Measurements from ENCODE around the gene CLDN4. TPM values are rescaled to one million over a fixed set of nuclear protein-coding genes. Genes with fewer than 3 reads are reported as not detected.

Gene CLDN4
- total RNA-seq, 1 experiment from 2014 or later, result 32.0 TPM

DNA sequence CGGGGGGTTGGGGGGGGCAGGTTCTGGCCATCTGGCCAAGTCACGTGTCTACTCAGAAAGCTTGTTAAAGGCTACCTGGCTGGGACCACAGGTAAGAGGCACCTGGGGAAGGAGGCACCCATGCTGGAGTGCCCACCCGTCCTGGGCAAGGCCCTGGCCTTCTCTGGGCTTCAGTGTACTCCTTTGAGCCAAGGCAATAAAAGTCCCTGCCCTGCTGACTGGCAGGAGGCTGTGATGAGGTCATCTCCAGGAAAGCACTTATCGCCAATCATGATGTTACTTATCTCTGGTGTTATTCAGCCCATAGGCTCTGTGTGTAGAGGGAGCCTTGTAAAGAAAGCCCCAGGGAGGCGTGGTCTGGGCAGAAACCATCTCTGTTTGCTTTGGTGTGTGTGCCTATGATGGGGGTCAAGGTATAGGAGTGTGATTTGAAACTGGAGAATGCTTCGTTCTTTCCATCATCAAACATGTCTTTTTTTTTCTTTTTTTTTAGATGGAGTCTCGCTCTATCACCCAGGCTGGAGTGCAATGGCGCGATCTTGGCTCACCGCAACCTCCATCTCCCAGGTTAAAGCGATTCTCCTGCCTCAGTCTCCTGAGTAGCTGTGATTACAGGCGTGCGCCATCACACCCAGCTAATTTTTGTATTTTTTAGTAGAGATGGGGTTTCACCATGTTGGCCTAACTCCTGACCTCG is 2.5 kb upstream of the CLDN4 start (continued):
- TF ChIP-seq, protein P1, sequence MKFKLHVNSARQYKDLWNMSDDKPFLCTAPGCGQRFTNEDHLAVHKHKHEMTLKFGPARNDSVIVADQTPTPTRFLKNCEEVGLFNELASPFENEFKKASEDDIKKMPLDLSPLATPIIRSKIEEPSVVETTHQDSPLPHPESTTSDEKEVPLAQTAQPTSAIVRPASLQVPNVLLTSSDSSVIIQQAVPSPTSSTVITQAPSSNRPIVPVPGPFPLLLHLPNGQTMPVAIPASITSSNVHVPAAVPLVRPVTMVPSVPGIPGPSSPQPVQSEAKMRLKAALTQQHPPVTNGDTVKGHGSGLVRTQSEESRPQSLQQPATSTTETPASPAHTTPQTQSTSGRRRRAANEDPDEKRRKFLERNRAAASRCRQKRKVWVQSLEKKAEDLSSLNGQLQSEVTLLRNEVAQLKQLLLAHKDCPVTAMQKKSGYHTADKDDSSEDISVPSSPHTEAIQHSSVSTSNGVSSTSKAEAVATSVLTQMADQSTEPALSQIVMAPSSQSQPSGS (CRISPR knock-in tag; IDR thresholded peaks at IDR 0.05; ENCODE audit: borderline replicate concordance, low read depth), result no peak
- no peak for TF ChIP-seq ZBTB21 (CRISPR knock-in tag; IDR thresholded peaks at IDR 0.05; ENCODE audit: borderline replicate concordance)
- TF ChIP-seq EMX1 (CRISPR knock-in tag; IDR thresholded peaks at IDR 0.05), result no peak
- TF ChIP-seq ETV6 (CRISPR knock-in tag; IDR thresholded peaks at IDR 0.05), result no peak
- no peak for TF ChIP-seq NFE2L1 (CRISPR knock-in tag; IDR thresholded peaks at IDR 0.05)
- TF ChIP-seq ZSCAN18 (CRISPR knock-in tag; IDR thresholded peaks at IDR 0.05), result no peak
- no peak for TF ChIP-seq ZNF425 (CRISPR knock-in tag; conservative IDR thresholded peaks at IDR 0.05)
- TF ChIP-seq SMAD3 (CRISPR knock-in tag; IDR thresholded peaks at IDR 0.05; ENCODE audit: borderline replicate concordance), result no peak
- TF ChIP-seq, protein P2, sequence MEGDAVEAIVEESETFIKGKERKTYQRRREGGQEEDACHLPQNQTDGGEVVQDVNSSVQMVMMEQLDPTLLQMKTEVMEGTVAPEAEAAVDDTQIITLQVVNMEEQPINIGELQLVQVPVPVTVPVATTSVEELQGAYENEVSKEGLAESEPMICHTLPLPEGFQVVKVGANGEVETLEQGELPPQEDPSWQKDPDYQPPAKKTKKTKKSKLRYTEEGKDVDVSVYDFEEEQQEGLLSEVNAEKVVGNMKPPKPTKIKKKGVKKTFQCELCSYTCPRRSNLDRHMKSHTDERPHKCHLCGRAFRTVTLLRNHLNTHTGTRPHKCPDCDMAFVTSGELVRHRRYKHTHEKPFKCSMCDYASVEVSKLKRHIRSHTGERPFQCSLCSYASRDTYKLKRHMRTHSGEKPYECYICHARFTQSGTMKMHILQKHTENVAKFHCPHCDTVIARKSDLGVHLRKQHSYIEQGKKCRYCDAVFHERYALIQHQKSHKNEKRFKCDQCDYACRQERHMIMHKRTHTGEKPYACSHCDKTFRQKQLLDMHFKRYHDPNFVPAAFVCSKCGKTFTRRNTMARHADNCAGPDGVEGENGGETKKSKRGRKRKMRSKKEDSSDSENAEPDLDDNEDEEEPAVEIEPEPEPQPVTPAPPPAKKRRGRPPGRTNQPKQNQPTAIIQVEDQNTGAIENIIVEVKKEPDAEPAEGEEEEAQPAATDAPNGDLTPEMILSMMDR (IDR thresholded peaks at IDR 0.05), result no peak
- no peak for TF ChIP-seq MXD4 (CRISPR knock-in tag; IDR thresholded peaks at IDR 0.05; ENCODE audit: borderline replicate concordance)
- no peak for TF ChIP-seq FOXP1 (CRISPR knock-in tag; IDR thresholded peaks at IDR 0.05; ENCODE audit: borderline replicate concordance)

DNA sequence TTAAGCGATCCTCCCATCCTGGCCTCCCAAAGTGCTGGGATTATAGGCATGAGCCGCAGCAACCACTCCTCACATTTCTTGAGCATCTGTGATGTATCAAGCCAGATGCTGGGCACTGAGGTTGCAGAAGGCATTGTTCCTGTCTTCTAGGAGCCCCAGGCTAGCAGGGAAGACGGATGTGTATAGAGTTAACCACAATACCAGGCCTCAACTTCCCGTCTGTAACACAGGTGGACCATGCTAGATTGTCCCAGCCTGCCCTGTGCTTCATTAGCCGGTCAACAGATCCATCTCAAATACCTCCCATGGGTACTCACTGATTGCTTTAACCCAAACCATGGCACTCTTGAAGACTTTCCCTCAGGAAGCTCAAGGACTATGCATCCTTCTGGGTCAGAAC is 1.8 kb upstream of the CLDN4 start:
- Mint-ChIP-seq H3K4me3 (peak overlapping the region; percentile 24), H3K36me3 (peaks cover 5% of the 10 kb centered on the region), H3K27ac (peak overlapping the region; percentile 95), H3K27me3 (ENCODE audit: low read depth) (peaks cover 2% of the 10 kb centered on the region), H3K9me3 (no peaks in the 10 kb centered on the region), H3K4me1 (peaks cover 75% of the 10 kb centered on the region)
- no peak for ATAC-seq
- no peak for DNase-seq (ENCODE audit: low spot score)
- ChIA-PET CTCF (interaction anchor here (0.7 to 7.9 kb wide), 6 partner anchors 12 to 216 kb away, joined by 3 to 68 read pairs (median 4); partner anchors contain the start of genes ABHD11, METTL27 and MLXIPL), POLR2A (interaction anchor here (0.8 to 5.7 kb wide), 4 partner anchors 12 to 88 kb away, joined by 3 to 91 read pairs (median 9); partner anchors contain the start of genes ABHD11 and METTL27)
- TF ChIP-seq NFE2L1 (CRISPR knock-in tag; IDR thresholded peaks at IDR 0.05) (no peak), ZNF121 (CRISPR knock-in tag; IDR thresholded peaks at IDR 0.05) (peak; percentile 90), GABPB1 (CRISPR knock-in tag; IDR thresholded peaks at IDR 0.05) (no peak), ZSCAN18 (CRISPR knock-in tag; IDR thresholded peaks at IDR 0.05) (no peak), HMGXB4 (CRISPR knock-in tag; IDR thresholded peaks at IDR 0.05) (no peak), NR1H2 (CRISPR knock-in tag; IDR thresholded peaks at IDR 0.05) (no peak)
- TF ChIP-seq, protein P3, sequence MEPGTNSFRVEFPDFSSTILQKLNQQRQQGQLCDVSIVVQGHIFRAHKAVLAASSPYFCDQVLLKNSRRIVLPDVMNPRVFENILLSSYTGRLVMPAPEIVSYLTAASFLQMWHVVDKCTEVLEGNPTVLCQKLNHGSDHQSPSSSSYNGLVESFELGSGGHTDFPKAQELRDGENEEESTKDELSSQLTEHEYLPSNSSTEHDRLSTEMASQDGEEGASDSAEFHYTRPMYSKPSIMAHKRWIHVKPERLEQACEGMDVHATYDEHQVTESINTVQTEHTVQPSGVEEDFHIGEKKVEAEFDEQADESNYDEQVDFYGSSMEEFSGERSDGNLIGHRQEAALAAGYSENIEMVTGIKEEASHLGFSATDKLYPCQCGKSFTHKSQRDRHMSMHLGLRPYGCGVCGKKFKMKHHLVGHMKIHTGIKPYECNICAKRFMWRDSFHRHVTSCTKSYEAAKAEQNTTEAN (CRISPR knock-in tag; IDR thresholded peaks at IDR 0.05), result no peak
- TF ChIP-seq, protein P4, sequence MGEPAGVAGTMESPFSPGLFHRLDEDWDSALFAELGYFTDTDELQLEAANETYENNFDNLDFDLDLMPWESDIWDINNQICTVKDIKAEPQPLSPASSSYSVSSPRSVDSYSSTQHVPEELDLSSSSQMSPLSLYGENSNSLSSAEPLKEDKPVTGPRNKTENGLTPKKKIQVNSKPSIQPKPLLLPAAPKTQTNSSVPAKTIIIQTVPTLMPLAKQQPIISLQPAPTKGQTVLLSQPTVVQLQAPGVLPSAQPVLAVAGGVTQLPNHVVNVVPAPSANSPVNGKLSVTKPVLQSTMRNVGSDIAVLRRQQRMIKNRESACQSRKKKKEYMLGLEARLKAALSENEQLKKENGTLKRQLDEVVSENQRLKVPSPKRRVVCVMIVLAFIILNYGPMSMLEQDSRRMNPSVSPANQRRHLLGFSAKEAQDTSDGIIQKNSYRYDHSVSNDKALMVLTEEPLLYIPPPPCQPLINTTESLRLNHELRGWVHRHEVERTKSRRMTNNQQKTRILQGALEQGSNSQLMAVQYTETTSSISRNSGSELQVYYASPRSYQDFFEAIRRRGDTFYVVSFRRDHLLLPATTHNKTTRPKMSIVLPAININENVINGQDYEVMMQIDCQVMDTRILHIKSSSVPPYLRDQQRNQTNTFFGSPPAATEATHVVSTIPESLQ (CRISPR knock-in tag; IDR thresholded peaks at IDR 0.05), result no peak
